ENCODE measurements around the gene PALLD. TPM values are rescaled to one million over a fixed set of nuclear protein-coding genes. Genes with fewer than 3 reads are reported as not detected.

The PALLD gene
- total and polyA plus RNA-seq, 2 of the 8 experiments (the other 6 are each of a cell fraction or from before 2014, with no cell fraction given): 10.5 to 25.0 TPM

- TF ChIP-seq MAFK (IDR thresholded peaks at IDR 0.05; ENCODE audit: low read depth, low read length): no peak
These were observed 370.3 kb downstream of the PALLD start (continued) for GRCh38 chr4:168867128-168867527.

Measured in H1 (cell line).